Smooth muscle cell (in vitro differentiated cells): ENCODE measurements around the gene NPIPA1. TPM values are rescaled to one million over a fixed set of nuclear protein-coding genes. Genes with fewer than 3 reads are reported as not detected.
A peak's percentile ranks its signal among the peaks of the same experiment; 100 is the strongest.
"Not testable (repeated sequence)": the region's sequence is repeated elsewhere in the genome, so short reads cannot be mapped to it uniquely, and the experiment has no call there.

Experiments
- DNase-seq: peaks from one replicate; lab custom pipeline; 2025; ENCODE audit not compliant: unreplicated experiment; lab: John Stamatoyannopoulos, UW
- H2AFZ ChIP-seq: fragments of 200-600 bp; sonication (generic); 2 replicates; pipeline ENCODE4 v1.6.0; 2016; ENCODE audit warnings: antibody characterized with exemption, low read depth, mild to moderate bottlenecking
- H3F3A ChIP-seq: fragments of 200-600 bp; sonication (generic); 2 replicates; pipeline ENCODE4 v1.6.0; 2017; ENCODE audit warnings: antibody characterized with exemption, low read depth
- H3K27ac ChIP-seq: fragments of 200-600 bp; sonication (generic); 2 replicates; pipeline ENCODE4 v1.5.1; 2016; ENCODE audit warnings: low read depth, mild to moderate bottlenecking
- H3K27me3 ChIP-seq: fragments of 200-600 bp; sonication (generic); 2 replicates; pipeline ENCODE4 v1.6.1; 2016; ENCODE audit warnings: low read depth, mild to moderate bottlenecking
- H3K36me3 ChIP-seq: fragments of 200-600 bp; sonication (generic); 2 replicates; pipeline ENCODE4 v1.5.1; 2016; ENCODE audit warnings: low read depth
- H3K4me1 ChIP-seq: fragments of 200-600 bp; sonication (generic); 2 replicates; pipeline ENCODE4 v1.5.1; 2016; ENCODE audit warnings: low read depth
- H3K4me2 ChIP-seq: fragments of 200-600 bp; sonication (generic); 2 replicates; pipeline ENCODE4 v1.6.0; 2016; ENCODE audit warnings: mild to moderate bottlenecking
- H3K4me3 ChIP-seq: fragments of 200-600 bp; sonication (generic); 2 replicates; pipeline ENCODE4 v1.5.1; 2016; ENCODE audit warnings: mild to moderate bottlenecking
- H3K79me2 ChIP-seq: fragments of 200-600 bp; sonication (generic); 2 replicates; pipeline ENCODE4 v1.6.0; 2016; ENCODE audit warnings: low read depth, mild to moderate bottlenecking
- H3K9ac ChIP-seq: fragments of 200-600 bp; sonication (generic); 2 replicates; pipeline ENCODE4 v1.6.0; 2016; ENCODE audit warnings: low read depth
- H3K9me3 ChIP-seq: fragments of 200-600 bp; sonication (generic); replicated peaks from 2 replicates; pipeline ENCODE4 v1.5.1; 2016; ENCODE audit warnings: low read depth
- H4K20me1 ChIP-seq: fragments of 200-600 bp; sonication (generic); 2 replicates; pipeline ENCODE4 v1.6.0; 2016; ENCODE audit warnings: low read depth
- WGBS: methylation state at CpG from one replicate; pipeline ENCODE4 v1.1.7; 2016; ENCODE audit warnings: low lambda C conversion rate; 5-methylcytosine and 5-hydroxymethylcytosine counted together
- polyA plus RNA-seq: library from polyadenylated mRNA; unstranded; fragments of >200 nt; fragmentation: Nextera tagmentation; extraction: Ambion mirVana; gene quantifications from 2 replicates; pipeline ENCODE4 v1.2.1, GENCODE V29; 2016
- total RNA-seq: library from RNA; depleted of rRNA; stranded (reverse); fragments of >200 nt; gene quantifications from 2 replicates; pipeline ENCODE4 v1.2.3, GENCODE V29; 2014

NPIPA1 gene
- total and polyA plus RNA-seq, 2 experiments from 2014 or later: 34.8 to 39.5 TPM

GRCh38 chr16:14974656-14975417, 37.6 kb downstream of the NPIPA1 start, which contains the start of gene PDXDC1:
PDXDC1 (plus strand) TSS chr16:14975026; CDS start chr16:14975200, 174 bp downstream.
- H3K36me3 ChIP-seq, H3F3A ChIP-seq, H3K9me3 ChIP-seq, H3K27me3 ChIP-seq, H3K4me1 ChIP-seq: not testable (repeated sequence)
- peak within 1 kb of the TSS; percentile 80 for H3K4me3 ChIP-seq
- H2AFZ ChIP-seq: peak within 1 kb of the TSS; percentile 77
- peak within 1 kb of the TSS; percentile 98 for H3K9ac ChIP-seq
- H4K20me1 ChIP-seq: peaks cover 44% of the 10 kb centered on the region
- peak within 1 kb of the TSS; percentile 83 for H3K27ac ChIP-seq
- H3K4me2 ChIP-seq: peak within 1 kb of the TSS; percentile 86
- WGBS: under 1% methylated on average over 74 of the region's 74 CpGs
- DNase-seq: peak; percentile 81
- peaks cover 51% of the 10 kb centered on the region for H3K79me2 ChIP-seq

DNA sequence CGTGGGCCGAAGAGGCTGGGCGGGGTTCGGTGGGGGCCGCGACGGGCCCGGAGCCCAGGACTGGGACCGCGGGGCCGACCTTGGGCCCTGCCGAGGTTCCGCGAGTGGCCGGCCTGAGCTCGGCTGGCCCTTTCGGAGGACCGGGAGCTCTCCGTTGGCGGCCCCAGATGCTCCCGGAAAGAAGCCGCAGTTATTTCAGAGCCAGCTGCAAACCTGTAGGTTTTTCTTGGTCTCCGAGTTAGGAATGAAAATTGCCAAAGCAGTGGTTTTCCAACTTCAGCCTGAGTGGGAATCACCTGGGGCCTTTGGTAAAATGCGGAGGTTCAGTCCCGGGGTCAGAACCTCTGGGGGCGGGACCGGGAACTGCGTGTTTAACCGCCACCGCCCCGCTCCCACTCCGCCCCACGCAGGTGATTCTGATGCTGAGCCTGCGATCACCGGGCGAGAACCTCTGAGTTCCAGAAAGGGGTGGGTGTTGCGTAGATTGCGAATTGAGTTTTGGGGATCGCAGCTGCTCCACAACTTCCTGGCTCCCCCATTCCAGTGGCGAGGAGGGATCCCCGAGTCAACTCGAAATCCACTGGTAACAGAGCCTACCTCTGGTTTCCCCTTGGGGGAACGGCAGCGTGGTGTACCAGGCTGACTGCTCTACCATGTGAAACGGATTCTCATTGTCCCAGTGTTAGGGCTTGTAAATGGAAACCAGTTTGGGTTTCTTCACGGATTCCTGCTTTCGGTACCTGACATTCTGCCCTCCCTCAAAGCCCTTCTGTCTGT, 38.4 kb downstream of the NPIPA1 start:
- Histone ChIP-seq H3K4me2 (peak overlapping the region; percentile 86), H3K79me2 (peaks cover 58% of the 10 kb centered on the region), H4K20me1 (peaks cover 52% of the 10 kb centered on the region), H3K27ac (peak overlapping the region; percentile 83), H3K9ac (peak overlapping the region; percentile 98), H3K4me3 (peak overlapping the region; percentile 80)
- not testable (repeated sequence) for H3K36me3 ChIP-seq, H3K27me3 ChIP-seq, H2AFZ ChIP-seq, DNase-seq, H3K4me1 ChIP-seq, H3K9me3 ChIP-seq, H3F3A ChIP-seq
- 1% methylated on average over 45 of the region's 47 CpGs for WGBS

- H2AFZ ChIP-seq, H3K27me3 ChIP-seq, H3K9me3 ChIP-seq, H3K27ac ChIP-seq, H3K9ac ChIP-seq, H3F3A ChIP-seq, DNase-seq, H3K36me3 ChIP-seq, H3K4me1 ChIP-seq: not testable (repeated sequence)
- 86% methylated on average over 16 of the region's 16 CpGs for WGBS
- peak overlapping the region; percentile 80 for H3K4me3 ChIP-seq
- H3K79me2 ChIP-seq: peaks cover 74% of the 10 kb centered on the region
- peak overlapping the region; percentile 86 for H3K4me2 ChIP-seq
- H4K20me1 ChIP-seq: peaks cover 68% of the 10 kb centered on the region
Observed at GRCh38 chr16:14976971-14977736, 39.9 kb downstream of the NPIPA1 start.

DNA sequence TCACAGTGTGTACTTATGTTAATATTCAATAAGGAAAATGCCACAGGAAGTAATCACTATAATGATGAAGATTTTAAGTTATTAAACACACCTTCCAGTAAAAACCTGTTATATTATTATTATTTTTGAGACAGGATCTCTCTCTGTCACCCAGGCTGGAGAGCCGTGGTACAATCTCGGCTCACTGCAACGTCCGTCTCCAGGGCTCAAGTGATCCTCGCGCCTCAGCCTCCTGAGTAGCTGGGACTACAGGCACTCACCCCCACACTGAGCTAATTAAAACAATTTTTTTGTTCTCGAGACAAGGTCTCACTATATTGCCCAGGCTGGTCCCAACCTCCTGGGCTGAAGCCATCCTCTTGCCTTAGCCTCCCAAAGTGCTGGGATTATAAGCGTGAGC, 41.0 kb downstream of the NPIPA1 start:
- not testable (repeated sequence) for H3F3A ChIP-seq, H3K4me3 ChIP-seq, H3K4me1 ChIP-seq, DNase-seq, H2AFZ ChIP-seq, H3K4me2 ChIP-seq, H3K36me3 ChIP-seq, H3K9ac ChIP-seq, H3K9me3 ChIP-seq, H3K27me3 ChIP-seq, H3K27ac ChIP-seq
- H4K20me1 ChIP-seq: peaks cover 79% of the 10 kb centered on the region
- WGBS: 91% methylated on average over 8 of the region's 8 CpGs
- peaks cover 85% of the 10 kb centered on the region for H3K79me2 ChIP-seq

- peaks cover 85% of the 10 kb centered on the region for H4K20me1 ChIP-seq
- H2AFZ ChIP-seq, H3K27ac ChIP-seq, H3F3A ChIP-seq, H3K4me2 ChIP-seq, H3K4me1 ChIP-seq, H3K36me3 ChIP-seq, DNase-seq, H3K4me3 ChIP-seq, H3K27me3 ChIP-seq, H3K9ac ChIP-seq, H3K9me3 ChIP-seq: not testable (repeated sequence)
- 88% methylated on average over 4 of the region's 4 CpGs for WGBS
- peaks cover 91% of the 10 kb centered on the region for H3K79me2 ChIP-seq
Observed at GRCh38 chr16:14978908-14979307, 41.7 kb downstream of the NPIPA1 start.

DNA sequence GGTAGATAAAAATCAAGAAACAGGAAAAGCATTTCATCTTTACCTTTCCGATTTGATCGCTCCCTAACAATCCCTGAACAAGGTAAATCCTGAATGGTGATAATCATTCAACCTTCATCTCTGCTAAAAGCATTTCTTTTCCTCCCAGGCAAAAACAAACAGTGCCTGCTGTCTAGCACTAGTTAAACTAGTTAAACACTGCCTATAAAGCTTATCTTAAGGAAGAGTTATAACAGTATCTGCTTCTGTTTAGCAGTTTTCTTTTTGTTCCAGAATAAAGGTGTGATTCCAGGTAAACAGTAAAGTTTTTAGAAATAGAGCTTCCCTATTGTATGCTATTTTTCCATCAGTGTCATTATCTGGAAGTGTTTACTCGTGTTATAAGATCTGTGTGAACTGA, 44.0 kb downstream of the NPIPA1 start:
- H3F3A ChIP-seq, H3K4me3 ChIP-seq, H3K9ac ChIP-seq, DNase-seq, H3K27ac ChIP-seq, H3K27me3 ChIP-seq, H2AFZ ChIP-seq, H3K9me3 ChIP-seq, H3K36me3 ChIP-seq, H3K4me1 ChIP-seq, H3K4me2 ChIP-seq: not testable (repeated sequence)
- Histone ChIP-seq H3K79me2 (peaks cover 96% of the 10 kb centered on the region), H4K20me1 (peaks cover 98% of the 10 kb centered on the region)
- 76% methylated on average over 3 of the region's 3 CpGs for WGBS

GRCh38 chr16:14982521-14982920, 45.3 kb downstream of the NPIPA1 start:
- H3K4me1 ChIP-seq, H3K4me2 ChIP-seq, H3K27ac ChIP-seq, H3F3A ChIP-seq, H3K9me3 ChIP-seq, DNase-seq, H3K27me3 ChIP-seq, H3K4me3 ChIP-seq, H2AFZ ChIP-seq, H3K9ac ChIP-seq: not testable (repeated sequence)
- Histone ChIP-seq H3K79me2 (peaks cover 96% of the 10 kb centered on the region), H3K36me3 (peaks cover 10% of the 10 kb centered on the region), H4K20me1 (peaks cover 98% of the 10 kb centered on the region)
- WGBS: 60% methylated on average over 2 of the region's 2 CpGs

DNA sequence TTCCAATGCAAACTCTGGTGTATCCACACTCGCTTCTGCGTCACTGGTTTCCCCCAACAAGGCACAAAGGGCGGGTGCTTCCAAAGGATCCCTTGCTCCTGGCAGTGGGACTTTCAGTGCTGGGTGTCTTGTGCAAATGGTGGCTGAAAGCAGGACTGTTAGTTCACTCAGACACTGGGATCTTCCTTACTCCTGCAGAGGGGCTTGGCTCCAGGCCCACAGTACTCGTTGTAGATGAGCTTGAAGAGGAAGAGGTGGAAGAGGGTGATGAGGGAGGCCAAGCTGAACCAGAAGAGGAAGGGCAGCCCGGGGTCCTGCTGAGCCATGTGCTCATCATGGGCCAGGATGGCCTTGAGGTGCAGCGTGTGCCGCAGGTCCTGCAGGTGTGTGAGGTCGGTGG, 50.8 kb downstream of the NPIPA1 start:
- H3K9me3 ChIP-seq, H3K27me3 ChIP-seq, H2AFZ ChIP-seq, H3K4me2 ChIP-seq, H3K9ac ChIP-seq, H3K4me3 ChIP-seq, DNase-seq, H3F3A ChIP-seq, H3K4me1 ChIP-seq, H3K27ac ChIP-seq: not testable (repeated sequence)
- 97% methylated on average over 8 of the region's 8 CpGs for WGBS
- H4K20me1 ChIP-seq: peaks cover 93% of the 10 kb centered on the region
- peaks cover 86% of the 10 kb centered on the region for H3K79me2 ChIP-seq
- peaks cover 16% of the 10 kb centered on the region for H3K36me3 ChIP-seq
